ENCODE results near the gene MYO7A.

- no peak for TF ChIP-seq CTCF (IDR thresholded peaks at IDR 0.05)
- no peak for TF ChIP-seq POLR2A (IDR thresholded peaks at IDR 0.05)
These were observed 7.5 kb upstream of the MYO7A start for GRCh38 chr11:77120571-77120970.
